GM21447 (cell line): ENCODE data around the gene PNMT.

Experiments
- ATAC-seq: cut with Tn5 transposase; IDR thresholded peaks from one replicate; pipeline ENCODE4 v1.9.1; 2021; ENCODE audit not compliant: unreplicated experiment

PNMT gene

DNA sequence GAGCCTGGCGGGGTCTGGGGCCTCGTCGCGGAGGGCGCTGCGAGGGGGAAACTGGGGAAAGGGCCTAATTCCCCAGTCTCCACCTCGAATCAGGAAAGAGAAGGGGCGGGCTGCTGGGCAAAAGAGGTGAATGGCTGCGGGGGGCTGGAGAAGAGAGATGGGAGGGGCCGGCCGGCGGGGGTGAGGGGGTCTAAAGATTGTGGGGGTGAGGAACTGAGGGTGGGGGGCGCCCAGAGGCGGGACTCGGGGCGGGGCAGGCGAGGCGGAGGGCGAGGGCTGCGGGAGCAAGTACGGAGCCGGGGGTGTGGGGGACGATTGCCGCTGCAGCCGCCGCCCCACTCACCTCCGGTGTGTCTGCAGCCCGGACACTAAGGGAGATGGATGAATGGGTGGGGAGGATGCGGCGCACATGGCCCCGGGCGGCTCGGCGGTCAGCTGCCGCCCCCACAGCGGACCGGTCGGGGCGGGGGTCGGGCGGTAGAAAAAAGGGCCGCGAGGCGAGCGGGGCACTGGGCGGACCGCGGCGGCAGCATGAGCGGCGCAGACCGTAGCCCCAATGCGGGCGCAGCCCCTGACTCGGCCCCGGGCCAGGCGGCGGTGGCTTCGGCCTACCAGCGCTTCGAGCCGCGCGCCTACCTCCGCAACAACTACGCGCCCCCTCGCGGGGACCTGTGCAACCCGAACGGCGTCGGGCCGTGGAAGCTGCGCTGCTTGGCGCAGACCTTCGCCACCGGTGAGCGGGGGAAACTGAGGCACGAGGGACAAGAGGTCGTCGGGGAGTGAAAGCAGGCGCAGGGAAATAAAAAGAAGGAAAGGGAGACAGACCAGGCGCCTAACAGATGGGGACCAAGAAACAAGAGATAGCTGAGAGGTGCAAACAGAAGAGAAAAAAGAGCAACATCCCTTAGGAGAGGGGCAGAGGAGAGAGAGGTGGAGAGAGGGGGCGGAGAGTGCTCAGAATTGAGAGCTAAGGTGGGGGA, at the start of gene PNMT:
PNMT (plus strand) TSS at position 509 of the 980 bp plus-strand sequence; CDS start at position 532, 23 bp downstream.
- ATAC-seq, result no peak

DNA sequence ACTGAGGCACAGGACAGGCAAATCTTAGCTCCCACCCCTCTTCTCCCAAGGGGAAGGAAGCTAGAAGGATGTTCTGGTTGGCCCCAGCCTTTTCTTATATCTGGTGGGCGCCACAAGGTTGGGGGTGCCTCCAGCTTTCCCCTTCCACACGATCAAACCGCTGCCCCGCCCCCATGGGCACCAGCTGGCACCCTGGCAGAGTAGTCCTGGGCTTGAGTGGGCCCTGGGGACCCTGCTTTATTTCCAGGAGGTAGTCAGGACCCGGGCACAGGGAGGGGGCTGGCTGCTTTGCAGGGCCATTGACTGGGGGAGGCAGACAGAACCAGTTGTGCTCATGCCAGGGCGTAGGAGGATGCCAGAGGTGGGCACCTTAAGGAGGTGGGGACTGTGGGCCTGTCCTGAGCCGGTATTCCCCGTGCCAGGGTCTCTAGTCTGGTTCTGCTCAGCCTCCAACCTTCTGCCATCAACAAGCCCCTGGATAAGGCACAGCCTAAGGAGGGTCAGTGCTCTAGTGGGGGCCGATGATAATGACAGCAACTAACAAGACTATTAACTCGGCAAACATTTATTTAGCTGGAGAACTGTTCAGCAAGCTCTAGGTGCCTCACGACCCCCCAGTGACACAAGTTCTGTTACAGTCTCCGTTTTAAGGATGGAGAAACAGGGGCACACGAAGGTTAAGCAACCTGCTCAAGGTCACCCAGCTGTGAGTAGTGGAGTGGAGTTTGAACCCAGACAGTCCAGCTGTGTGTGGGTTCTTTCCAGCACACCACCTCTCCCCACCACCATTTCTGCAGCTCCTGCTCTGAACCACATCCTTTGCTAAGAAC, 49.1 kb upstream of the PNMT start:
- ATAC-seq, result no peak

GRCh38 chr17:39619786-39620101, 48.5 kb upstream of the PNMT start:
- no peak for ATAC-seq

- ATAC-seq, result no peak
Observed at GRCh38 chr17:39621523-39622379, 46.5 kb upstream of the PNMT start.

GRCh38 chr17:39622380-39623006, 45.8 kb upstream of the PNMT start:
- ATAC-seq, result no peak

- ATAC-seq, result no peak
Observed at GRCh38 chr17:39623356-39623950, 44.8 kb upstream of the PNMT start.

DNA sequence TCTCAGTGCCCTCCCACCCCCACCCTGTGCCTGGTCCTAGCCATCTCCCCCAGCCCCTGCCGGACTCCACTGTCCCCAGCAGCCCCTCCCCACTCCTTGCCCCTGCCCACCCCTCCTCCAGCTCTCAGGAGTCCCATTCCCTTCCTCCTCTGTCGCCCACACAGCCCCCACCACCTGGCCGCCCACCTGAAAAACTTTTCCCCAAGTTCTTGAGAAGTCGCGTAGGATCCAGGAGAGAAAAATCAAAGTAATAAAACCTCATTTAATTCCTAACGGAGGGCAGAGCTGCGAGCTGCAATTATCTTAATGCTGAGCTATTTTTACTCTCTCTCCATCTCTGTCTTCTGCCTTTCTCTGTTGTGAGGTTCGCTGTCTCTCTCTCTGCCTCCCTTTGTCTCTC, 43.9 kb upstream of the PNMT start:
- no peak for ATAC-seq

GRCh38 chr17:39625198-39625785, 43.0 kb upstream of the PNMT start:
- no peak for ATAC-seq

GRCh38 chr17:39626171-39627046, 41.8 kb upstream of the PNMT start, which contains the start of gene PPP1R1B:
Gene PPP1R1B (plus strand): TSS chr17:39626952. CDS start chr17:39627393, 441 bp downstream.
- ATAC-seq, result no peak

GRCh38 chr17:39627047-39627711, 41.1 kb upstream of the PNMT start:
- ATAC-seq, result no peak

GRCh38 chr17:39627712-39628516, 40.3 kb upstream of the PNMT start:
- no peak for ATAC-seq

DNA sequence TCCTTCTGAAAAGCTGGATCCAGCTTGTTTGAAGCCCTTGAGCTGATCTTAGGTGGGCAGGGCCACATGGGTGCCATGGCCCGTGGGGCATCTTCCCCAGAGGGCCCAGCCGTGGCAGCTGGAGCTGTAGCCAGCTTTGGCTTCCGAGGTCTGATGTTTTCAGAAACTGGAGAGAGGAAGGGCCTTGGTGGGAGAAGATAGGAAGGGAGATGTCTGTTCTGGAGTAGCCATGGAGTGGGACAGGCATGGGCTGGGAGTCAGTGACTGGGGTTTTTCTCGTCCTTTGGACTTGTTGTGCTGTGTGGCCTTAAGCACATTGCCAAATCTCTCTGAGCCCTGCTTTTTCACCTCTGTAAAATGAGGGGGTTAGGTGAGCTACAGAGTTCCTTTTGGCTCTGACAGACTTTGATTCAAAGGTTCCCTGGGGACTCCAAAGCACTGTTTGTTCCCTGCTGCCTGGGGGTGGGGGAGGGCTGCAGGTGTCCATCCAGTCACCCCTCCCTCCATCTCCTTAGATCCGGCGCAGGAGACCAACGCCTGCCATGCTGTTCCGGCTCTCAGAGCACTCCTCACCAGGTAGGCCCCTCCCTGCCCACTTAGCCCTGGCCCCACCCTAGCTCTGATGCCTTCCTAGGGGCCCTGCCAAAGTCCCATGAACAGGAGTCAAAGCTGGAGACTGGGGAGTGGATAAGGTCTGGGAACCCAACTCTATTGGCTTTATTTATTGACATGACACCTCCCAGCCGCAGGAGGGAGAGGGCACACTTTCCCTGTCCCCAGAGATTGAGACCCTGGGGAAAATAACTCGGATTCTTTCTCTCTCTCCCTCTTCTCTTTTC, 39.4 kb upstream of the PNMT start:
- ATAC-seq, result no peak

DNA sequence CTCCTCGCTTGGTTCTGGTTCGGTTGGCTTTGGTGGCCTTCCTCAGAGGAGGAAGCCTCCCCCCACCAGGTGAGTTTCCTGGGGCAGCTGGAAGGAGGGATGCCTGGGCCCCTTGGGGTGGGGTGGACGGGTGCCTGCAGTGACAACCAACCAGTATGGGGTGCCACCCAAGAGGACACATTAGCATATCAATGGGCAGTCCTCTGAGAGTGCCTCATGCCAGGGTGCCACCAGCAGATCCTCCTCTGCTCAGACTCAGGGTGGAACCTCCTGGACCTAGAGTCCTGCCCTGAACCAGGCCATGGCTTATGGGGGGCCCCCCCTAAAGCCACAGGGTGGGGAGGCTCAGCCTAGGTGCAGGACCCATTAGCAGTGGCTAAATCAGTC, 38.8 kb upstream of the PNMT start:
- ATAC-seq, result no peak

DNA sequence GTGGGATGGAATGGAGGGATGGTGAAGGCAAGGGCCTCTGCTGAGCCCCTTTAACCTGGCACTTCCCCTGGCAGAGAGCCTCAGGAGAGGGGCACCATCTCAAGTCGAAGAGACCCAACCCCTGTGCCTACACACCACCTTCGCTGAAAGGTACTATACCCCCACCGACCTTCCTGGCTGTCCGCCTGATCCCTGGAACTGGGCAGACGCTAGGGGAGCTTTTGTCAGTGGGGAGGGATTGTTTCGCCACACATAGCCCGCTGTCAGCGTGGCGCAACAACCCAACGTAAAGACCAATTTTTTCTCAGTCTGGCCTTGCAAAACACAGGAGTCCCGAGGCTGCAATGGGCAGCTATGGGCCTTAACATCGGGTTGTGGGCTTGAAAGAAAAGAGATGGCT, 38.4 kb upstream of the PNMT start:
- no peak for ATAC-seq

DNA sequence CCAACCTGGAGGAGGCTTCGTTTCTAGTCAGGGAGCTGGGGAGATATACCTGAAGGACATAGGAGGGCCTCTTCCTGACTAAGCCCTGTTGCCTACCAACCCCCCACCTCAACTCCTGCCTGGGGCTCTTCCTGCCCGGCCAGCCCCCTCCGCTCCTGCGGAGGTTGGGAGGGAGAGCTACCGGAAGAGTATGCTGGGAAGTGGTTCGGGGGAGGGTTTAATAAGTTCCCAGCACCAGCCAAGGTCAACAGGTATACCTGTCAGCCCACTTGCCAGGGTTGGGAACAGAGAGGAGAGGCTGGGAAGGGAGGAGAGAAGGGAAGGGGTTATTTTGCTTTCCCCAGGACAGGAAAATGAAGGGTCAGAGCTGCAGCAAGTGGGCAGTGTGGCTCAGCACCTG, 36.9 kb upstream of the PNMT start:
- no peak for ATAC-seq

GRCh38 chr17:39632153-39632941, 35.9 kb upstream of the PNMT start:
- ATAC-seq, result no peak
